Hepatocyte (in vitro differentiated cells): ENCODE data around the gene OOEP. TPM values are rescaled to one million over a fixed set of nuclear protein-coding genes. Genes with fewer than 3 reads are reported as not detected.

Experiments used
- DNase-seq: peaks from one replicate; pipeline ENCODE4 v3.0.0-alpha.2; 2016; ENCODE audit warnings: low spot score
- H2AFZ ChIP-seq: fragments of 200-600 bp; sonication (generic); 2 replicates; pipeline ENCODE4 v1.6.0; 2016; ENCODE audit warnings: antibody characterized with exemption, mild to moderate bottlenecking
- H3K27ac ChIP-seq: fragments of 200-600 bp; sonication (generic); 2 replicates; pipeline ENCODE4 v1.5.1; 2016; ENCODE audit warnings: mild to moderate bottlenecking
- H3K27me3 ChIP-seq: fragments of 200-600 bp; sonication (generic); 2 replicates; pipeline ENCODE4 v1.6.1; 2016
- H3K36me3 ChIP-seq: fragments of 200-600 bp; sonication (generic); replicated peaks from 2 replicates; pipeline ENCODE4 v1.5.1; 2016; ENCODE audit warnings: low read depth; ENCODE audit not compliant: insufficient read depth
- H3K4me1 ChIP-seq: fragments of 200-600 bp; sonication (generic); 2 replicates; pipeline ENCODE4 v1.5.1; 2016; ENCODE audit warnings: mild to moderate bottlenecking, moderate library complexity; ENCODE audit not compliant: insufficient read depth
- H3K4me2 ChIP-seq: fragments of 200-600 bp; sonication (generic); 2 replicates; pipeline ENCODE4 v1.6.0; 2016
- H3K4me3 ChIP-seq: fragments of 200-600 bp; sonication (generic); 2 replicates; pipeline ENCODE4 v1.5.1; 2016; ENCODE audit warnings: mild to moderate bottlenecking
- H3K79me2 ChIP-seq: fragments of 200-600 bp; sonication (generic); 2 replicates; pipeline ENCODE4 v1.6.0; 2017; ENCODE audit warnings: mild to moderate bottlenecking
- H3K9me2 ChIP-seq: fragments of 200-600 bp; sonication (generic); replicated peaks from 2 replicates; pipeline ENCODE4 v1.6.0; 2017; ENCODE audit warnings: mild to moderate bottlenecking; ENCODE audit not compliant: insufficient read depth
- H3K9me3 ChIP-seq: fragments of 200-600 bp; sonication (generic); 2 replicates; pipeline ENCODE4 v1.5.1; 2016; ENCODE audit warnings: low read depth, mild to moderate bottlenecking
- H4K20me1 ChIP-seq: fragments of 200-600 bp; sonication (generic); 2 replicates; pipeline ENCODE4 v1.6.0; 2016; ENCODE audit warnings: mild to moderate bottlenecking; ENCODE audit not compliant: insufficient read depth, poor library complexity, severe bottlenecking
- EZH2 ChIP-seq: fragments of 200-600 bp; sonication (generic); IDR thresholded peaks from 2 replicates; pipeline ENCODE4 v1.6.1; 2016; ENCODE audit warnings: antibody characterized with exemption, mild to moderate bottlenecking, borderline replicate concordance
- EZH2phosphoT487 ChIP-seq: fragments of 200-600 bp; sonication (generic); IDR thresholded peaks from one replicate; pipeline ENCODE4 v1.6.1; 2018; ENCODE audit warnings: antibody characterized with exemption, mild to moderate bottlenecking, low read depth, moderate library complexity; ENCODE audit not compliant: unreplicated experiment, severe bottlenecking
- WGBS: methylation state at CpG from one replicate; pipeline ENCODE4 v1.1.6; 2016; ENCODE audit warnings: low lambda C conversion rate; ENCODE audit errors: missing lambda C conversion rate; 5-methylcytosine and 5-hydroxymethylcytosine counted together
- polyA plus RNA-seq: library from polyadenylated mRNA; unstranded; fragments of >200 nt; fragmentation: Nextera tagmentation; extraction: Ambion mirVana; gene quantifications from 2 replicates; pipeline ENCODE4 v1.2.1, GENCODE V29; 2016
- total RNA-seq: library from RNA; depleted of rRNA; stranded (reverse); fragments of >200 nt; gene quantifications from 2 replicates; pipeline ENCODE4 v1.2.3, GENCODE V29; 2014
- TF ChIP-seq, protein P1 (sequence below): fragments of 200-600 bp; sonication (generic); IDR thresholded peaks from 2 replicates; pipeline ENCODE4 v1.5.1; 2016; ENCODE audit warnings: antibody characterized with exemption, mild to moderate bottlenecking; ENCODE audit not compliant: poor library complexity

OOEP gene
- total RNA-seq (not detected in 2 replicates), polyA plus RNA-seq (not detected in 2 replicates)

DNA sequence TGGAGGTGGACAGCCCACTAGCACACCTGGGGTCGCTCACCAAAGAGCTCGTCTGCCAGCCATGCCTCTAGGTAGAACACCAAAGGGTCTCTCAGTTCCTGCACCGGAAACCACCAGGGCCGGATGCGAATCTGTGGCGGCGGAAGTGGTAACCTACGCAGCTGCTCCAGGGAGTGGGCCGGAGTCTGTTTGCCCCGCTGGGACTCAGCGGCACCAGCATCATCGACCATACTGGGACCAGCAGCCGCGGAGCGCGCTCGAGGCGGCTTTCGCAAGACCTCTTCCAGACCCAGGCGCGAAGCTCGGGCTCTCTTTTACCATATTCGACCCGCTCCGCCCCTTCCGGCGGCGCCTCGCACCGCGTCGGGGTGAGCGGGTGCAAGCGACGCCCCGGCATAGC, at the start of gene OOEP:
OOEP (minus strand) TSS at position 335 of the 400 bp plus-strand sequence; CDS start at position 230, 105 bp downstream.
- H4K20me1 ChIP-seq, result no peaks in the 10 kb centered on the region
- no peaks in the 10 kb centered on the region for H3K9me3 ChIP-seq
- no peak for DNase-seq
- H3K27ac ChIP-seq, result no peak within 1 kb of the TSS
- 98% methylated on average over 36 of the region's 36 CpGs for WGBS
- H3K79me2 ChIP-seq, result no peaks in the 10 kb centered on the region
- H3K9me2 ChIP-seq, result no peaks in the 10 kb centered on the region
- H2AFZ ChIP-seq, result no peak within 1 kb of the TSS
- H3K27me3 ChIP-seq, result no peaks in the 10 kb centered on the region
- no peak within 1 kb of the TSS for H3K4me3 ChIP-seq
- no peak for TF ChIP-seq EZH2
- TF ChIP-seq EZH2phosphoT487, result no peak
- TF ChIP-seq, protein P1, sequence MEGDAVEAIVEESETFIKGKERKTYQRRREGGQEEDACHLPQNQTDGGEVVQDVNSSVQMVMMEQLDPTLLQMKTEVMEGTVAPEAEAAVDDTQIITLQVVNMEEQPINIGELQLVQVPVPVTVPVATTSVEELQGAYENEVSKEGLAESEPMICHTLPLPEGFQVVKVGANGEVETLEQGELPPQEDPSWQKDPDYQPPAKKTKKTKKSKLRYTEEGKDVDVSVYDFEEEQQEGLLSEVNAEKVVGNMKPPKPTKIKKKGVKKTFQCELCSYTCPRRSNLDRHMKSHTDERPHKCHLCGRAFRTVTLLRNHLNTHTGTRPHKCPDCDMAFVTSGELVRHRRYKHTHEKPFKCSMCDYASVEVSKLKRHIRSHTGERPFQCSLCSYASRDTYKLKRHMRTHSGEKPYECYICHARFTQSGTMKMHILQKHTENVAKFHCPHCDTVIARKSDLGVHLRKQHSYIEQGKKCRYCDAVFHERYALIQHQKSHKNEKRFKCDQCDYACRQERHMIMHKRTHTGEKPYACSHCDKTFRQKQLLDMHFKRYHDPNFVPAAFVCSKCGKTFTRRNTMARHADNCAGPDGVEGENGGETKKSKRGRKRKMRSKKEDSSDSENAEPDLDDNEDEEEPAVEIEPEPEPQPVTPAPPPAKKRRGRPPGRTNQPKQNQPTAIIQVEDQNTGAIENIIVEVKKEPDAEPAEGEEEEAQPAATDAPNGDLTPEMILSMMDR, result no peak
- H3K4me2 ChIP-seq, result no peak within 1 kb of the TSS
- no peaks in the 10 kb centered on the region for H3K4me1 ChIP-seq
- no peaks in the 10 kb centered on the region for H3K36me3 ChIP-seq

DNA sequence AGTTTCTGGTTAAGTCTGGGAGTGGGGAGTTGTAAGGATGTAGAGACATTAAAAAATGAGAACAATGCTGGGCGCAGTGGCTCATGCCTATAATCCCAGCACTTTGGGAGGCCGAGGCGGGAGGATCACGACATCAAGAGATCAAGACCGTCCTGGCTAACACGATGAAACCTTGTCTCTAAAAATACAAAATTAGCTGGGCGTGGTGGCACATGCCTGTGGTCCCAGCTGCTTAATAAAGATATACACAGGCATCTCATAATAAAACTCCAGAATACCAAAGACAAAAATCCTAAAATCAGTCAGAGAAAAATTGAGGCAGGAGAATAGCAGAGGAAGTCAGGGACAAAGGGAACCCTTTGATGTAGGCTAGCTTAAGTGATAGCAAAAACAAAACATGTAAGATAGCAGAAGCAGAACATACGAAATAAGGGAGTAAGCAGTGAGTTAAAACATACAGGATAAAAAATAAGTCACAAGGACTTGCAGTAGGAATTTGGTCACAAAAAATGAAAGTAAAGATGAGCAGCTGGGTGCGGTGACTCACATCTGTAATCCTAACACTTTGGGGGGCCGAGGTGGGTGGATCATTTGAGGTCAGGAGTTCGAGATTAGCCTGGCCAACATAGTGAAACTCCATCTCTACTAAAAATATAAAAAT, 48.5 kb upstream of the OOEP start:
- 83% methylated on average over 11 of the region's 11 CpGs for WGBS
- Histone ChIP-seq H2AFZ (no peak overlapping the region), H4K20me1 (no peaks in the 10 kb centered on the region), H3K4me2 (no peak overlapping the region), H3K27ac (no peak overlapping the region), H3K79me2 (no peaks in the 10 kb centered on the region), H3K36me3 (no peaks in the 10 kb centered on the region), H3K4me3 (no peak overlapping the region), H3K9me2 (no peaks in the 10 kb centered on the region), H3K27me3 (no peaks in the 10 kb centered on the region), H3K9me3 (no peaks in the 10 kb centered on the region), H3K4me1 (no peaks in the 10 kb centered on the region)
- no peak for DNase-seq
- TF ChIP-seq, protein P1, result no peak
- TF ChIP-seq EZH2phosphoT487, result no peak
- TF ChIP-seq EZH2, result no peak

- no peaks in the 10 kb centered on the region for H3K9me2 ChIP-seq
- H3K4me2 ChIP-seq, result no peak overlapping the region
- WGBS, result 97% methylated on average over 3 of the region's 3 CpGs
- no peaks in the 10 kb centered on the region for H3K9me3 ChIP-seq
- H4K20me1 ChIP-seq, result no peaks in the 10 kb centered on the region
- no peak for DNase-seq
- no peak overlapping the region for H3K4me3 ChIP-seq
- H3K27ac ChIP-seq, result no peak overlapping the region
- no peak overlapping the region for H2AFZ ChIP-seq
- TF ChIP-seq, protein P1, result no peak
- TF ChIP-seq EZH2phosphoT487, result no peak
- TF ChIP-seq EZH2, result no peak
- H3K36me3 ChIP-seq, result no peaks in the 10 kb centered on the region
- no peaks in the 10 kb centered on the region for H3K79me2 ChIP-seq
- no peaks in the 10 kb centered on the region for H3K27me3 ChIP-seq
- no peaks in the 10 kb centered on the region for H3K4me1 ChIP-seq
These were observed 43.4 kb upstream of the OOEP start for GRCh38 chr6:73413102-73413501.
